Subcutaneous adipose tissue (tissue), 4 donors: ENCODE results near the gene ATP8A2. TPM values are rescaled to one million over a fixed set of nuclear protein-coding genes. Genes with fewer than 3 reads are reported as not detected.

ENCODE experiments used
- CTCF ChIP-seq: fragments of 450-650 bp; IDR thresholded peaks from one replicate; pipeline ENCODE4 v1.5.1; 2016; ENCODE audit warnings: low read depth, mild to moderate bottlenecking, control low read depth, antibody characterized with exemption, moderate library complexity
- total RNA-seq, 4 donors: library from RNA; depleted of rRNA; stranded (reverse); fragments of >200 nt; gene quantifications; one replicate each; pipeline ENCODE4 v1.1.0, GENCODE V29; 2016

Gene ATP8A2
- total RNA-seq, 4 donors from 2014 or later: under 0.01 to 0.17 TPM; not detected in 2

DNA sequence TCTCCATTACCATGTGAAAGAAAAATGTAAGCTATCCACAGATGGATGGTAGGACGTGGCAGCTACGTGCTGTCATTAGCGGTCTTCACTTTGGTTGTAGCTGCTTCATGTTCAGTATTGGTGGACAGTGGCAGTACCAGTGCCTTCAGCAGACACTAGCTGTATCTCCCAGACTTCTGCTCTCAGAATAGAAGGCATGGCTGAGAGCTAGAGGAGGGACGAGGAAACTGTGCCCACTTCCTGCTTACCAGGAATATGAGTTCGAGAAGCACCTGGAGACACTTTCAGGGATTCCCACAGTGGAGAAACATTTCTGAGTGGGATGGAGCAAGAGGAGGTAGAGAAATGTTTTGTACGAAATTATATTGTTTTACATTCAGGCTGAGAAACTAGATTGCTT lies 686.9 kb downstream of the ATP8A2 start:
- no peak for TF ChIP-seq CTCF

GRCh38 chr13:26060357-26060756 lies 688.6 kb downstream of the ATP8A2 start:
- TF ChIP-seq CTCF: no peak

DNA sequence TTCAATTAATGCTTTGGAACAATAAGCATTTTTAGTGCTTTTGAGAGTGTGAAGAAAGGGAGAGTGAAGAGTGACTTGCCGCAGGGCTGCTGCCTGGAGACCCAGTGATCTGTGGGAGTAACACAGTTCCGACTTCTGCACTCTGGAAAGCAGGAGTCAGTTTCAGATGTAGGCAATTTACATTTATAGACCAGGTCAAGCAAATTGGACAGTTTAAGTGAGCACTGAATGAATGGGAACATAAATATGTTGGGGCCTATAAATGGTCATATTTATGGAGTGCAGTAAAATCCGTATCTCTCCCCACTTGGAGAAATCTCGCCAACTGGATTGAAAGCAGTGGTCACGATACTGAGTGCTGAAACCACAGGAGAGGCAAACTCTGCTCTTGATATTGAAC lies 689.5 kb downstream of the ATP8A2 start:
- no peak for TF ChIP-seq CTCF

GRCh38 chr13:26061947-26062346 lies 690.2 kb downstream of the ATP8A2 start:
- TF ChIP-seq CTCF: no peak

GRCh38 chr13:26062853-26063444 lies 691.2 kb downstream of the ATP8A2 start:
- TF ChIP-seq CTCF: no peak

DNA sequence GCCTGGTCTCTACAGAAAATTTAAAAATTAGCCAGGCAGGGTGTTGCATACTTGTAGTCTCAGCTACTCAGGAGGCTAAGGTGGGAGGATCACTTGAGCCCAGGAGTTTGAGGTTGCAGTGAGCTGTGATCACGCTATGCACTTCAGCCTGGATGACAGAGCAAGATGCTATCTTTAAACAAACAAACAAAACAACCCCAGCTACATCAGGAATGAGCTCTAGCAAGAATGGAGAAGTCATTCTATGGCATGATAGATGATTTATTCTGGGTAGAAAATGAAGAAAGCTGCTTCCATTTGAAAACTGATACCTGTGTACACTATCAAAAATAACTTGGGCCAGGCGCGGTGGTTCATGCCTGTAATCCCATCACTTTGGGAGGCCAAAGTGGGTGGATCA lies 695.8 kb downstream of the ATP8A2 start:
- no peak for TF ChIP-seq CTCF

DNA sequence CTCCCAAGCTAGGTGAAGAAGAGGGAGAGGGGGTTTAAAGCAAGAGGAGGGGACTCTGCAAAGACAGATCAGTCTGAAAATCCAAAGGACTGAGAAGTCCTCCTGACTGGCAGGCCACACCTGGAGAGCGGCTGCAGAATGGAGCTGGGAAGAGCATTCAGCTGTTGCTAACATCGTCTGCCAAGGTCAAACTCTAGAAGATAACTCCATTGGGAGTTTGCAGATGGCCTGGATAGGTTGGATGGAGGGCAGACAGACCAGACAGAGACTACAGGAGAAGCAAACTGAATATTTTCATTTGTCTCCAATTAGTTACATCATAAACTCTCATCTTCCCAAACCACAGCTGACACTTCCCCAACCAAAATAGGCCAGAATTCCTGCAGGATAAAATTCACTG lies 699.9 kb downstream of the ATP8A2 start:
- TF ChIP-seq CTCF: no peak
